Vagina (tissue), 2 donors: Measurements from ENCODE around the gene USP21. TPM values are rescaled to one million over a fixed set of nuclear protein-coding genes. Genes with fewer than 3 reads are reported as not detected.
A peak's percentile ranks its signal among the peaks of the same experiment; 100 is the strongest.

ENCODE experiments used
- DNase-seq, 2 donors: peaks; one replicate each; pipeline ENCODE4 v3.0.0-alpha.2; 2017; ENCODE audit errors: extremely low spot score in 2 of 2
- H3K27ac ChIP-seq: fragments of 200-600 bp; sonication (generic); one replicate; pipeline ENCODE4 v1.5.1; 2019
- H3K27me3 ChIP-seq: fragments of 200-600 bp; sonication (generic); one replicate; pipeline ENCODE4 v1.5.1; 2019
- H3K36me3 ChIP-seq, 2 donors: fragments of 200-600 bp; sonication (generic); one replicate each; pipeline ENCODE4 v1.5.1; 2017 to 2019
- H3K4me1 ChIP-seq: fragments of 200-600 bp; sonication (generic); one replicate; pipeline ENCODE4 v1.5.1; 2019
- H3K4me3 ChIP-seq, 2 donors: fragments of 200-600 bp; sonication (generic); 1 replicate in 1 of 2; 2 replicates in 1 of 2; pipeline ENCODE4 v1.5.1; 2016 to 2019
- H3K9me3 ChIP-seq: fragments of 200-600 bp; sonication (generic); one replicate; pipeline ENCODE4 v1.5.1; 2019
- POLR2A ChIP-seq, 2 donors: fragments of 450-650 bp; IDR thresholded peaks; one replicate each; pipeline ENCODE4 v1.6.1; 2017; ENCODE audit warnings: antibody characterized with exemption in 2 of 2, mild to moderate bottlenecking in 2 of 2, moderate library complexity in 2 of 2
- POLR2AphosphoS5 ChIP-seq, 2 donors: sonication (generic); formaldehyde crosslinking; IDR thresholded peaks; one replicate each; pipeline ENCODE4 v1.9.0; 2017; ENCODE audit warnings: antibody characterized with exemption in 2 of 2, mild to moderate bottlenecking in 2 of 2, low read depth in 1 of 2; ENCODE audit not compliant: insufficient read depth in 1 of 2
- intact Hi-C: fragments of 100-400 bp; cut with DNase I; formaldehyde crosslinking; loops from one replicate; pipeline ENCODE4 v1.15.1; 2023
- total RNA-seq: library from RNA; depleted of rRNA; stranded (reverse); fragments of >200 nt; gene quantifications from one replicate; pipeline ENCODE4 v1.2.3, GENCODE V29; 2016
- TF ChIP-seq, protein P1 (sequence below), 3 experiments: fragments of 450-650 bp in 2 of 3; fragments of 200-600 bp in 1 of 3; sonication (generic) in 1 of 3; IDR thresholded peaks; one replicate each; pipeline ENCODE4 v1.5.1; 2017 to 2019; ENCODE audit warnings: antibody characterized with exemption in 3 of 3, mild to moderate bottlenecking in 2 of 3, moderate library complexity in 2 of 3

USP21 gene
- total RNA-seq, 1 donor from 2014 or later: 19.4 TPM

GRCh38 chr1:161201836-161202712 lies 42.8 kb downstream of the USP21 start, which contains the start of gene NDUFS2:
NDUFS2 (plus strand) TSS chr1:161202367; CDS start chr1:161202386, 19 bp downstream.
- no peaks in the 10 kb centered on the region for H3K27me3 ChIP-seq

GRCh38 chr1:161206411-161207140 lies 47.3 kb downstream of the USP21 start:
- no peak for TF ChIP-seq POLR2AphosphoS5 (IDR thresholded peaks at IDR 0.05; ENCODE audit: insufficient read depth in 1 of 2, low read depth in 1 of 2)
- TF ChIP-seq, protein P1, sequence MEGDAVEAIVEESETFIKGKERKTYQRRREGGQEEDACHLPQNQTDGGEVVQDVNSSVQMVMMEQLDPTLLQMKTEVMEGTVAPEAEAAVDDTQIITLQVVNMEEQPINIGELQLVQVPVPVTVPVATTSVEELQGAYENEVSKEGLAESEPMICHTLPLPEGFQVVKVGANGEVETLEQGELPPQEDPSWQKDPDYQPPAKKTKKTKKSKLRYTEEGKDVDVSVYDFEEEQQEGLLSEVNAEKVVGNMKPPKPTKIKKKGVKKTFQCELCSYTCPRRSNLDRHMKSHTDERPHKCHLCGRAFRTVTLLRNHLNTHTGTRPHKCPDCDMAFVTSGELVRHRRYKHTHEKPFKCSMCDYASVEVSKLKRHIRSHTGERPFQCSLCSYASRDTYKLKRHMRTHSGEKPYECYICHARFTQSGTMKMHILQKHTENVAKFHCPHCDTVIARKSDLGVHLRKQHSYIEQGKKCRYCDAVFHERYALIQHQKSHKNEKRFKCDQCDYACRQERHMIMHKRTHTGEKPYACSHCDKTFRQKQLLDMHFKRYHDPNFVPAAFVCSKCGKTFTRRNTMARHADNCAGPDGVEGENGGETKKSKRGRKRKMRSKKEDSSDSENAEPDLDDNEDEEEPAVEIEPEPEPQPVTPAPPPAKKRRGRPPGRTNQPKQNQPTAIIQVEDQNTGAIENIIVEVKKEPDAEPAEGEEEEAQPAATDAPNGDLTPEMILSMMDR (IDR thresholded peaks at IDR 0.05): no peak
- TF ChIP-seq POLR2A (IDR thresholded peaks at IDR 0.05): no peak
- Histone ChIP-seq H3K9me3 (no peaks in the 10 kb centered on the region), H3K4me3 (no peak overlapping the region), H3K36me3 (peaks cover 0 to 43% of the 10 kb centered on the region in 2 donors), H3K27ac (peak overlapping the region; percentile 74), H3K27me3 (no peaks in the 10 kb centered on the region), H3K4me1 (peaks cover 50% of the 10 kb centered on the region)
- intact Hi-C loops: no loop called here
- no peak for DNase-seq

More at GRCh38 chr1:161201836-161202712, 42.8 kb downstream of the USP21 start, which contains the start of gene NDUFS2:
- H3K4me3 ChIP-seq: peak within 1 kb of the TSS; percentile 82 to 88
- H3K27ac ChIP-seq: peak within 1 kb of the TSS; percentile 97
- peaks cover 85% of the 10 kb centered on the region for H3K4me1 ChIP-seq
- peak in 1 of 2 donors; percentile 99 for DNase-seq
- intact Hi-C loops: no loop called here
- H3K9me3 ChIP-seq: no peaks in the 10 kb centered on the region
- TF ChIP-seq POLR2A (IDR thresholded peaks at IDR 0.05): peak in 1 of 2 donors; percentile 57
- peak; percentile 93 to 95 for TF ChIP-seq POLR2AphosphoS5 (IDR thresholded peaks at IDR 0.05; ENCODE audit: insufficient read depth in 1 of 2, low read depth in 1 of 2)
- TF ChIP-seq, protein P1 (IDR thresholded peaks at IDR 0.05): no peak
- H3K36me3 ChIP-seq: peaks cover 0 to 11% of the 10 kb centered on the region in 2 donors

DNA sequence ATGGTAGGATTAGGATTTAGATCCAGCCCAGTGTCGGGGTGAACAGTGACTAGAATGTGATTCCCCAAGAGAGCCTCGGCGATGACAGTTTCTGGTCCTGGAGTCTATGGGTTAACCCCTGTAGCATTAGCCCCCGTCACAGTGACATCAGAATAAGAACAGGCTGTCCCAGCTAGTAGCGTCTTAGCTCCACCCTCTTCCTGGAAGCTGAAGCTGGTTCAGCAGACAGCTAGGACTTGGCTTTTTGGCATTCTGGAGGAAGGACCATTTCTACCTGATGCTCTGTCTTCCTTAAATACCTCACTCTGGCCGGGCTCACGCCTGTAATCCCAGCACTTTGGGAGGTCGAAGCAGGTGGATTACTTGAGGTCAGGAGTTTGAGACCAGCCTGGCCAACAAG lies 47.9 kb downstream of the USP21 start:
- DNase-seq: peak in 1 of 2 donors; percentile 94
- Histone ChIP-seq H3K9me3 (no peaks in the 10 kb centered on the region), H3K36me3 (peaks cover 0 to 49% of the 10 kb centered on the region in 2 donors), H3K4me1 (peaks cover 48% of the 10 kb centered on the region), H3K27me3 (no peaks in the 10 kb centered on the region), H3K4me3 (no peak overlapping the region), H3K27ac (peak overlapping the region; percentile 74)
- intact Hi-C loops: no loop called here
- TF ChIP-seq POLR2A (IDR thresholded peaks at IDR 0.05): peak in 1 of 2 donors; percentile 26
- TF ChIP-seq POLR2AphosphoS5 (IDR thresholded peaks at IDR 0.05; ENCODE audit: insufficient read depth in 1 of 2, low read depth in 1 of 2): peak; percentile 30 to 69
- TF ChIP-seq, protein P1 (IDR thresholded peaks at IDR 0.05): no peak

GRCh38 chr1:161209790-161210409 lies 50.6 kb downstream of the USP21 start:
- no peaks in the 10 kb centered on the region for H3K9me3 ChIP-seq
- H3K4me3 ChIP-seq: no peak overlapping the region
- intact Hi-C loops: no loop called here
- peaks cover 25% of the 10 kb centered on the region for H3K4me1 ChIP-seq
- DNase-seq: no peak
- H3K27ac ChIP-seq: no peak overlapping the region
- H3K27me3 ChIP-seq: no peaks in the 10 kb centered on the region
- H3K36me3 ChIP-seq: peaks cover 7 to 64% of the 10 kb centered on the region in 2 donors
- TF ChIP-seq, protein P1 (IDR thresholded peaks at IDR 0.05): peak; percentile 57 to 85 (median 73)
- TF ChIP-seq POLR2A (IDR thresholded peaks at IDR 0.05): no peak
- no peak for TF ChIP-seq POLR2AphosphoS5 (IDR thresholded peaks at IDR 0.05; ENCODE audit: insufficient read depth in 1 of 2, low read depth in 1 of 2)
